ENCODE data around the gene TMEM132E. TPM values are rescaled to one million over a fixed set of nuclear protein-coding genes. Genes with fewer than 3 reads are reported as not detected.

The TMEM132E gene
- total RNA-seq, 1 experiment from 2014 or later: 0.42 TPM

DNA sequence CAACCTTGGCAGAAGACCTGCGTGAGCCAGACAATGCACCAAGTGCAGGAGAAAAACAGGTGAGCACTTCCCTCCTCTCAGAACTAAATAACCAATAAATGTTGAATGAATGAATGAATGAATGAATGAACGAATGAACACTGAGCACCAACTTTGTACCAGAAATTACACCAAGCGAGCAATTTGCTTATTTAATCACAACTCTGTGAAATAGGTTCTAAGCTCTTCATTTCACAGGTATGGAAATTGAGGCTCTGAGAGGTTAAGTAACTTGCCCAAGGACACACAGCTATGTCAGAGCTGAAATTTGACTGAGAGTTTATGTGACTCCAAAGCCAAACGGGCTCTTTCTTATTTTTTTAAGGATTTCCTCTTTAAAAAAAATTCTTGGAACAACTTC is 38.0 kb downstream of the TMEM132E start:
- H3K4ac ChIP-seq (ENCODE audit: low read depth, low read length): no peak overlapping the region
- no peak overlapping the region for H3K18ac ChIP-seq (ENCODE audit: insufficient read length, low read depth, low read length)
- no peak overlapping the region for H3K27ac Mint-ChIP-seq
- no peak overlapping the region for H2BK5ac ChIP-seq (ENCODE audit: insufficient read length, low read length)
- no peak overlapping the region for H2BK20ac ChIP-seq (ENCODE audit: low read depth, low read length, poor library complexity, severe bottlenecking)
- H3K4me3 Mint-ChIP-seq: no peak overlapping the region
- no peak for DNase-seq
- H3K27me3 ChIP-seq (ENCODE audit: insufficient read depth, low read length): no peaks in the 10 kb centered on the region; the same call in 1 of the 2 replicates
- H2AK5ac ChIP-seq (ENCODE audit: insufficient read length, low read length): no peak overlapping the region
- H2BK12ac ChIP-seq (ENCODE audit: insufficient read length, low read depth, low read length): no peak overlapping the region
- no peak overlapping the region for H3T11ph ChIP-seq (ENCODE audit: low read length)
- H3K23me2 ChIP-seq (ENCODE audit: insufficient read length, low read depth, low read length, poor library complexity, severe bottlenecking): no peaks in the 10 kb centered on the region
- H3K79me2 ChIP-seq (ENCODE audit: insufficient read depth, low read length): no peaks in the 10 kb centered on the region
- peaks cover 53 to 58% of the 10 kb centered on the region in 2 experiments for H3K4me1 Mint-ChIP-seq
- TF ChIP-seq, protein P1, sequence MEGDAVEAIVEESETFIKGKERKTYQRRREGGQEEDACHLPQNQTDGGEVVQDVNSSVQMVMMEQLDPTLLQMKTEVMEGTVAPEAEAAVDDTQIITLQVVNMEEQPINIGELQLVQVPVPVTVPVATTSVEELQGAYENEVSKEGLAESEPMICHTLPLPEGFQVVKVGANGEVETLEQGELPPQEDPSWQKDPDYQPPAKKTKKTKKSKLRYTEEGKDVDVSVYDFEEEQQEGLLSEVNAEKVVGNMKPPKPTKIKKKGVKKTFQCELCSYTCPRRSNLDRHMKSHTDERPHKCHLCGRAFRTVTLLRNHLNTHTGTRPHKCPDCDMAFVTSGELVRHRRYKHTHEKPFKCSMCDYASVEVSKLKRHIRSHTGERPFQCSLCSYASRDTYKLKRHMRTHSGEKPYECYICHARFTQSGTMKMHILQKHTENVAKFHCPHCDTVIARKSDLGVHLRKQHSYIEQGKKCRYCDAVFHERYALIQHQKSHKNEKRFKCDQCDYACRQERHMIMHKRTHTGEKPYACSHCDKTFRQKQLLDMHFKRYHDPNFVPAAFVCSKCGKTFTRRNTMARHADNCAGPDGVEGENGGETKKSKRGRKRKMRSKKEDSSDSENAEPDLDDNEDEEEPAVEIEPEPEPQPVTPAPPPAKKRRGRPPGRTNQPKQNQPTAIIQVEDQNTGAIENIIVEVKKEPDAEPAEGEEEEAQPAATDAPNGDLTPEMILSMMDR (conservative IDR thresholded peaks at IDR 0.05): no peak
- no peak overlapping the region for H4K5ac ChIP-seq (ENCODE audit: insufficient read length, low read depth, low read length)
- H2AFZ ChIP-seq (ENCODE audit: low read length): no peak overlapping the region
- H3K9me3 Mint-ChIP-seq: no peaks in the 10 kb centered on the region; a peak in 2 of 5 replicates
- H3K4me1 ChIP-seq (ENCODE audit: insufficient read depth, low read length): peaks cover 14% of the 10 kb centered on the region; the same call in 1 of the 2 replicates
- no peak overlapping the region for H3K56ac ChIP-seq (ENCODE audit: insufficient read length, low read depth, low read length)
- peaks cover 29% of the 10 kb centered on the region for H3K27me3 Mint-ChIP-seq (ENCODE audit: low read depth)
- H3K9me3 ChIP-seq (ENCODE audit: control insufficient read depth, low read depth, low read length): no peaks in the 10 kb centered on the region
- no peak overlapping the region for H4K91ac ChIP-seq (ENCODE audit: insufficient read length, low read depth, low read length)
- no peak overlapping the region for H3K14ac ChIP-seq (ENCODE audit: insufficient read depth, low read length)
- no peaks in the 10 kb centered on the region for H4K20me1 ChIP-seq (ENCODE audit: control insufficient read depth, insufficient read depth, insufficient read length)
- no peak overlapping the region for H3K23ac ChIP-seq (ENCODE audit: insufficient read length, low read depth, low read length)
- no peak overlapping the region for H2BK15ac ChIP-seq (ENCODE audit: low read depth, low read length)
- H3K36me3 Mint-ChIP-seq (ENCODE audit: insufficient read depth in 1 of 3, low read depth in 3 of 3): no peaks in the 10 kb centered on the region
- H3K79me1 ChIP-seq (ENCODE audit: insufficient read depth, low read depth, low read length, poor library complexity, severe bottlenecking): no peaks in the 10 kb centered on the region
- no CpG with 5 or more reads among the region's 4 CpGs for WGBS (ENCODE audit: extremely low coverage, insufficient read length, low lambda C conversion rate)
- H3K9ac ChIP-seq (ENCODE audit: extremely low read depth, insufficient read length, low read length): no peak overlapping the region
- H2BK120ac ChIP-seq (ENCODE audit: low read depth, low read length, poor library complexity, severe bottlenecking): no peak overlapping the region
- H4K8ac ChIP-seq (replicated peaks; ENCODE audit: insufficient read length, low read depth, low read length): no peak overlapping the region
- H3K27ac ChIP-seq (ENCODE audit: insufficient read length, low read depth, low read length): no peak overlapping the region
- no peak overlapping the region for H3K4me2 ChIP-seq (ENCODE audit: insufficient read depth, insufficient read length, low read length)
